BLaER1 (cell line): Measurements from ENCODE around the gene CTSV.
"Not testable (repeated sequence)": the region's sequence is repeated elsewhere in the genome, so short reads cannot be mapped to it uniquely, and the experiment has no call there.

Experiments
- H3K27ac ChIP-seq: shearing (Covaris generic); formaldehyde crosslinking; 2 replicates; pipeline ENCODE4 v1.8.1; 2022
- H3K27me3 ChIP-seq: shearing (Covaris generic); formaldehyde crosslinking; 2 replicates; pipeline ENCODE4 v1.8.1; 2022
- H3K36me3 ChIP-seq: shearing (Covaris generic); formaldehyde crosslinking; 2 replicates; pipeline ENCODE4 v1.8.1; 2022
- H3K4me1 ChIP-seq: shearing (Covaris generic); formaldehyde crosslinking; 2 replicates; pipeline ENCODE4 v1.8.1; 2022
- H3K4me2 ChIP-seq: shearing (Covaris generic); formaldehyde crosslinking; 2 replicates; pipeline ENCODE4 v1.8.1; 2022
- H3K4me3 ChIP-seq: shearing (Covaris generic); formaldehyde crosslinking; 2 replicates; pipeline ENCODE4 v1.8.1; 2022
- H3K9ac ChIP-seq: shearing (Covaris generic); formaldehyde crosslinking; 2 replicates; pipeline ENCODE4 v1.8.1; 2022
- H3K9me3 ChIP-seq: shearing (Covaris generic); formaldehyde crosslinking; 2 replicates; pipeline ENCODE4 v1.8.1; 2022
- H4K20me1 ChIP-seq: shearing (Covaris generic); formaldehyde crosslinking; 2 replicates; pipeline ENCODE4 v1.8.1; 2022
- Cebpa-rat ChIP-seq: shearing (Covaris generic); IDR thresholded peaks from 2 replicates; pipeline ENCODE4 v1.8.1; 2022

CTSV gene

GRCh38 chr9:97045300-97045699 is 6.4 kb upstream of the CTSV start:
- no peaks in the 10 kb centered on the region for H3K4me1 ChIP-seq

DNA sequence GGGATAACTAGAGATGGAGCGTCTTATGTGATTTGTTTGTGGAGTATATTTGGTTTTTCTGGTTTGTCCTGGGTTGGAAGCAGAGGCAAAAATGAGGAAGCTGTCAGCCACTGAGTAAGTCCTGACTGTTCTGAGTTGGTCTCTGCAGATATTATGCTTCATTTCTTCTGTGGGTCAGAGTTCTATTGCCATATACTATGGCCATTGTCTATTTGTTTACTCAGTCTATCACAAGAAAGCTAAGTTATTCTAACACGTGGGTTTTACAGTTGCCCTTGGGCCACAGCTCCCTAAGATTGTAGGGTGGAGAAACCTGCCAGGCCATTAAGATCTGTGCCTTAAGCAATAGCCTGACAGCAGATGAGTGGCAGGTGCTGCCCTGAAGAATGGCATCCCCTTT is 3.0 kb upstream of the CTSV start:
- Histone ChIP-seq H3K9ac (no peak overlapping the region), H3K27ac (no peak overlapping the region), H3K4me1 (peaks cover 7% of the 10 kb centered on the region; the same call in 1 of the 2 replicates), H3K4me3 (no peak overlapping the region), H3K9me3 (no peaks in the 10 kb centered on the region), H4K20me1 (no peaks in the 10 kb centered on the region), H3K4me2 (no peak overlapping the region), H3K36me3 (no peaks in the 10 kb centered on the region), H3K27me3 (peaks cover 7% of the 10 kb centered on the region; the same call in 1 of the 2 replicates)
- no peak for TF ChIP-seq Cebpa-rat

More at GRCh38 chr9:97045300-97045699, 6.4 kb upstream of the CTSV start:
- no peak for TF ChIP-seq Cebpa-rat
- H3K9me3 ChIP-seq: no peaks in the 10 kb centered on the region
- no peak overlapping the region for H3K9ac ChIP-seq
- no peak overlapping the region for H3K4me2 ChIP-seq
- no peaks in the 10 kb centered on the region for H3K27me3 ChIP-seq
- no peaks in the 10 kb centered on the region for H3K36me3 ChIP-seq
- no peak overlapping the region for H3K4me3 ChIP-seq
- no peak overlapping the region for H3K27ac ChIP-seq
- H4K20me1 ChIP-seq: no peaks in the 10 kb centered on the region

GRCh38 chr9:97039514-97039860 is 545 bp upstream of the CTSV start:
- Histone ChIP-seq H3K9ac (peak overlapping the region; percentile 63), H3K36me3 (no peaks in the 10 kb centered on the region), H3K4me1 (peaks cover 7% of the 10 kb centered on the region; the same call in 1 of the 2 replicates), H3K4me3 (peak overlapping the region; percentile 69), H3K27me3 (peaks cover 7% of the 10 kb centered on the region; the same call in 1 of the 2 replicates), H3K9me3 (no peaks in the 10 kb centered on the region), H3K27ac (no peak overlapping the region), H3K4me2 (peak overlapping the region; percentile 93), H4K20me1 (no peaks in the 10 kb centered on the region)
- TF ChIP-seq Cebpa-rat: no peak

DNA sequence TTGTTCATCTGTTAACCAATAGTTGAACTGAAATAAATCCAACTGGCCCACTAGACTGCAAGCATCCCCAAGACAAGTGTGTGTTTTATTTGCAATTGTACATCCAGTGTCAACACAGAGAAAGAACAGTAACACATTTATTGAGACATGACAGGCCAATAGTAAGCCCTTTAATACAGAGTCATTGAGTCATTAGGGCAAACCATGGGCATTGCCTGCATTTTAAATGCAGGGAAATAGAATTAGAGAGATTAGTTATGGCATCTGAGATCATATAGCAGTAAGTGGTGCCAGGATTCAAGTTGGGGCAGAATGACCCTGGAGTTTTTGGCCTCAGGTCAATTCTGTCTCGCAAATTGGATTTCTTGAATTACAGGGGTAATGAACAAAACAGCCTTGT is 15.4 kb downstream of the CTSV start:
- not testable (repeated sequence) for H3K9me3 ChIP-seq, H3K4me1 ChIP-seq, H3K9ac ChIP-seq, H3K4me2 ChIP-seq, H4K20me1 ChIP-seq, H3K27me3 ChIP-seq, H3K27ac ChIP-seq, H3K36me3 ChIP-seq, H3K4me3 ChIP-seq

DNA sequence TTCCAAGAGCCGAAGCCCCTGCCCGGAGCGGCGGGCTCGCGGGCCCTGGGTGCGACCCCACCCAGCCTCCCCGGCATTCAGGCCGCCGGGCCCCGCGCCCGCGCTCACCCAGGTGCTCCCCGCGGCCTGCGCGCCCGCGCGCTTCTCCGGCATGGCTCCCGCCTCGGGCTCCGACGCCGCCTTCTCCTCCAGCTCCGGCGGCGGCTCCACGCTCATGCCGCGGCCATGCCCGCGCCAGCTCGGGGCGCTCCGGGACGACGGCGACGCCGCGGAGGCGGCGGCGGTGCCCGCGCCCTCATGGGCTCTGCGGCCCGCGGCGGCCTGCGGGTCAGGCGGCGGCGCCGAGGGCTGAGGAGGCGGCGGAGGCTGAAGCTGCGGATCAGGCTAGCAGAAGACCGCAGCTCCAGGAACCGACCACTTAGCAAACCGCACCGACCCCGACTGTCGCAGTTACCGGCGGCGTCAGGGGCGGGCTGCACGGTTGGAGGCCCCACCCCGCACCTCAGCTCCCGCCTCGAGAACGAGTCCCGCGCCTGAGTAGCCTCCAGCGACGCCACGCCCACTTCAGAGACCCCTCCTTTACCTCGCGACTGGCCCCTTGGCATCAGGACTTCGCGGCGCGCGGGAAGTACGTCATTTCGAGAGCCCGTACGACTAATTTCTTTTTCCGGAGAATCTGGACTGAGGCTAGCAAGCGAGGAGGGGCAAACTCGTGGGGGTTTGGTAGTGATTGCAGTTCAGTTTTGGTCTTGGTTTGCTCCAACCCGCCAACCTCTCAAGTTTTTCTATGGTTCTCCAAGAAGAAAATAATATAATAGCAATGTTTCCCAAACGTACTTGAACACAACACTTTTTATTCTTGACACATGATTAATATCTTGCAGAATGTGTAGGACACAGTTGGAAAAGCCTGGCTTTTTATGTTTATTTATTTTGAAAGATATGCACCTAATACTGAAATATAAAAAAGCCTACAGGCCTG is 25.5 kb downstream of the CTSV start:
- not testable (repeated sequence) for H3K4me1 ChIP-seq, H3K36me3 ChIP-seq, H3K9me3 ChIP-seq, H3K27me3 ChIP-seq
- peak overlapping the region; percentile 78 for H3K4me2 ChIP-seq
- peaks cover 13% of the 10 kb centered on the region; the same call in 1 of the 2 replicates for H4K20me1 ChIP-seq
- H3K27ac ChIP-seq: peak overlapping the region; percentile 79
- peak overlapping the region; percentile 73 for H3K4me3 ChIP-seq
- peak overlapping the region; percentile 80 for H3K9ac ChIP-seq

GRCh38 chr9:97012617-97013016 is 26.3 kb downstream of the CTSV start:
- H3K4me2 ChIP-seq: peak overlapping the region; percentile 66
- peak overlapping the region; percentile 73 for H3K4me3 ChIP-seq
- peaks cover 13% of the 10 kb centered on the region; the same call in 1 of the 2 replicates for H4K20me1 ChIP-seq
- H3K27me3 ChIP-seq, H3K9me3 ChIP-seq, H3K4me1 ChIP-seq, H3K27ac ChIP-seq, H3K36me3 ChIP-seq: not testable (repeated sequence)
- H3K9ac ChIP-seq: peak overlapping the region; percentile 80

GRCh38 chr9:97002195-97002594 is 36.7 kb downstream of the CTSV start:
- H3K36me3 ChIP-seq, H3K4me3 ChIP-seq, H3K9me3 ChIP-seq, H3K4me2 ChIP-seq, H3K27ac ChIP-seq, H3K27me3 ChIP-seq, H3K9ac ChIP-seq, H3K4me1 ChIP-seq: not testable (repeated sequence)
- H4K20me1 ChIP-seq: peaks cover 61% of the 10 kb centered on the region

- H3K36me3 ChIP-seq, H3K9me3 ChIP-seq, H3K27me3 ChIP-seq, H3K4me3 ChIP-seq, H3K27ac ChIP-seq, H3K4me2 ChIP-seq, H3K9ac ChIP-seq: not testable (repeated sequence)
- Histone ChIP-seq H3K4me1 (peaks cover 14% of the 10 kb centered on the region), H4K20me1 (peaks cover 69% of the 10 kb centered on the region)
These were observed 37.6 kb downstream of the CTSV start for GRCh38 chr9:97001338-97001737.

GRCh38 chr9:97000139-97000787 is 38.7 kb downstream of the CTSV start:
- H3K4me2 ChIP-seq: not testable (repeated sequence)

DNA sequence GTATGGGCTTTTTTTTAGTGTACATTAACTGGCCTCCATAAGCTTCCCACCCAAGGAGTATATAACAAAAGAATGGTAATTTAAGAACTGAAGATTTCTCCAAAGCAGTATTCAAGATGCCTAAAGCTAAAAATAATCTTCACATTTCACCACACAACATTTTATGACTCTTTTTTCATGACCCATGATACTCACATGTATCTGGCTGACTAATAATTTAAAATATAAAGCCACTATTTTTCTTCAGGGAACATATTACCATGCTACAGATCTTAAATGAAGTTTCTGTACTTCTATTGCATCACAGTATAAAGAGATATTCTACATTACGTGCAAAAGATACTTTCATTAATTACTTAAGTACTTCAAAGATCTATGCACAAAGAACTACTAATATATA is 39.2 kb downstream of the CTSV start:
- not testable (repeated sequence) for H3K4me3 ChIP-seq, H3K4me2 ChIP-seq, H3K9ac ChIP-seq, H3K27ac ChIP-seq, H3K9me3 ChIP-seq, H3K36me3 ChIP-seq, H3K27me3 ChIP-seq
- peaks cover 63% of the 10 kb centered on the region for H4K20me1 ChIP-seq
- peaks cover 14% of the 10 kb centered on the region for H3K4me1 ChIP-seq

More at GRCh38 chr9:97000139-97000787, 38.7 kb downstream of the CTSV start:
- H3K36me3 ChIP-seq, H3K4me3 ChIP-seq, H3K27me3 ChIP-seq, H3K9me3 ChIP-seq, H3K27ac ChIP-seq, H3K9ac ChIP-seq: not testable (repeated sequence)
- peaks cover 14% of the 10 kb centered on the region for H3K4me1 ChIP-seq
- H4K20me1 ChIP-seq: peaks cover 67% of the 10 kb centered on the region

GRCh38 chr9:96997009-96997701 is 41.8 kb downstream of the CTSV start:
- not testable (repeated sequence) for H3K9me3 ChIP-seq, H3K27ac ChIP-seq, H3K4me3 ChIP-seq, H3K9ac ChIP-seq, H3K27me3 ChIP-seq, H3K4me2 ChIP-seq, H3K36me3 ChIP-seq
- Histone ChIP-seq H4K20me1 (peaks cover 48% of the 10 kb centered on the region), H3K4me1 (peaks cover 14% of the 10 kb centered on the region)

DNA sequence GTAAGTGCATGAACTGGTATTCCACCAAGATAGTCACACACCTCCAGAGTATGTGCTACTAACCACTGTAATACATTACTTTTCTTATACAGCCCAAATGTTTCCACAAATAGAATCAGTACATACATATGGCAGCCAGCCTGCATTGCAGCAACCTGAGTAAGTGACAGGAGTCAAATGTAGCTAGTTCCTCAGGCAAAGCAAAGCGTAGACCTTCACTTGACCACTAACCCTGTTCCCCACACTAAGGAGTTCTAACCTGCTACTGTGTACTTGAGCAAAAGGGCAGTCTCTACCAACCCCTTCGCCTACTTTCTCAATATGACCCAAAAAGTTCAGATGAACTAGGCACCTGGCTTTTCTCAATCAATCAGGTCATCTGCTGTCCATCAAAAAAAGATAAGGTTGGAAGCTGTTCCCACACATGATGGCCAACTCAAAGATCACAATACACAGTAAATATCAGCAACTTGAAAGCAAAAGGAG is 44.4 kb downstream of the CTSV start:
- H4K20me1 ChIP-seq: peaks cover 38% of the 10 kb centered on the region
- H3K4me3 ChIP-seq, H3K36me3 ChIP-seq, H3K9me3 ChIP-seq, H3K4me2 ChIP-seq, H3K27ac ChIP-seq, H3K9ac ChIP-seq, H3K27me3 ChIP-seq: not testable (repeated sequence)
- peaks cover 14% of the 10 kb centered on the region for H3K4me1 ChIP-seq

DNA sequence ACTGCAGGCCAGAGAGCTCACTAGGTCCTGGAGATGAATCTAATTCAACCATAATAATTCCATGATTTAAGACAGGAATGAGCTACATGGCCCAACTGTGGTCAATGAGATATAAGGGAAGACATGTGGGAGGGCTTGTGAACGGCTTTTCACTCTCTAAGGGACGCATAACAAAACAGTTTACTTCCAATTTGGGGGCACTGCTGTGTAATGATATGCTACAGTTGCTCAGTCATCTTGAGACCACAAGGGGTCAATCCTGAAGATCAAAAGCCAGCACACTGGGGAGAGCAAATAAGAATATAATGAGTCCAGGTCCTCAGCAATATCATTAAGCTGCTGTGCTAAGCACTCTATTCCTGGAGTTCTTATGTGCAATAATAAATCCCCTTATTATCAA is 46.6 kb downstream of the CTSV start:
- H3K9me3 ChIP-seq, H3K27ac ChIP-seq, H3K36me3 ChIP-seq, H3K4me1 ChIP-seq, H3K9ac ChIP-seq, H3K4me2 ChIP-seq, H3K4me3 ChIP-seq, H3K27me3 ChIP-seq: not testable (repeated sequence)
- H4K20me1 ChIP-seq: peaks cover 25% of the 10 kb centered on the region
